GM18873 (cell line): Measurements from ENCODE around the gene WDR26.

Experiments
- ATAC-seq: cut with Tn5 transposase; IDR thresholded peaks from one replicate; pipeline ENCODE4 v1.9.1; 2021; ENCODE audit warnings: mild to moderate bottlenecking, moderate library complexity, moderate number of reproducible peaks; ENCODE audit not compliant: unreplicated experiment, low FRiP score

Gene WDR26

GRCh38 chr1:224402472-224403036 lies 32.0 kb downstream of the WDR26 start:
- no peak for ATAC-seq

GRCh38 chr1:224399887-224400286 lies 34.7 kb downstream of the WDR26 start:
- ATAC-seq: no peak

GRCh38 chr1:224393294-224393693 lies 41.3 kb downstream of the WDR26 start:
- no peak for ATAC-seq

- no peak for ATAC-seq
Observed at GRCh38 chr1:224392411-224393249, 42.0 kb downstream of the WDR26 start.

- ATAC-seq: no peak
Observed at GRCh38 chr1:224390517-224390916, 44.1 kb downstream of the WDR26 start.

- ATAC-seq: no peak
Observed at GRCh38 chr1:224387943-224388342, 46.7 kb downstream of the WDR26 start.

- no peak for ATAC-seq
Observed at GRCh38 chr1:224387302-224387912, 47.2 kb downstream of the WDR26 start.

- no peak for ATAC-seq
Observed at GRCh38 chr1:224383218-224383617, 51.4 kb downstream of the WDR26 start.

GRCh38 chr1:224381880-224382548 lies 52.6 kb downstream of the WDR26 start:
- ATAC-seq: no peak

GRCh38 chr1:224380003-224380402 lies 54.6 kb downstream of the WDR26 start:
- peak; percentile 66 for ATAC-seq

- no peak for ATAC-seq
Observed at GRCh38 chr1:224378855-224379631, 55.6 kb downstream of the WDR26 start.

GRCh38 chr1:224377676-224378006 lies 57.0 kb downstream of the WDR26 start:
- no peak for ATAC-seq

- no peak for ATAC-seq
Observed at GRCh38 chr1:224375059-224375458, 59.5 kb downstream of the WDR26 start.

- no peak for ATAC-seq
Observed at GRCh38 chr1:224373008-224373590, 61.5 kb downstream of the WDR26 start.

GRCh38 chr1:224368409-224368808 lies 66.2 kb downstream of the WDR26 start:
- ATAC-seq: peak; percentile 71

- no peak for ATAC-seq
Observed at GRCh38 chr1:224359207-224359606, 75.4 kb downstream of the WDR26 start.

- ATAC-seq: no peak
Observed at GRCh38 chr1:224358237-224358636, 76.4 kb downstream of the WDR26 start.

GRCh38 chr1:224357626-224358124 lies 76.9 kb downstream of the WDR26 start:
- ATAC-seq: no peak

- ATAC-seq: peak; percentile 96
Observed at GRCh38 chr1:224356685-224357625, 77.6 kb downstream of the WDR26 start, which contains the start of gene CNIH4. CNIH4 (plus strand) TSS chr1:224356879; CDS start chr1:224356925, 46 bp downstream.
